Endothelial cell of umbilical vein (primary cell): ENCODE results near the gene CLIC4. TPM values are rescaled to one million over a fixed set of nuclear protein-coding genes. Genes with fewer than 3 reads are reported as not detected.

Source experiments
- BruUV-seq: library from RNA; stranded (reverse); fragments of 400-500 nt; replicated peaks from 2 replicates; lab custom pipeline; 2021; lab: Mats Ljungman, UMichigan
- CTCF ChIA-PET: fragments of 300-600, 350-600 bp; sonication (Branson Sonifier 250); formaldehyde crosslinking; loops from one replicate; lab custom pipeline; 2021; ENCODE audit warnings: antibody characterized with exemption, inconsistent platforms; lab: Charles Lee
- POLR2A ChIA-PET: fragments of 300-600, 350-600 bp; sonication (Branson Sonifier 250); formaldehyde crosslinking; loops from one replicate; lab custom pipeline; 2021; ENCODE audit warnings: antibody characterized with exemption, inconsistent platforms; lab: Charles Lee
- DNase-seq: peaks from one replicate; pipeline ENCODE4 v3.0.0-alpha.2; 2011; ENCODE audit warnings: low read depth, low spot score
- FAIRE-seq: peaks from 2 replicates; lab custom pipeline; 2011; peaks lifted over from hg19 to GRCh38; lab: Jason Lieb, UNC
- H2AFZ ChIP-seq: 2 replicates; pipeline ENCODE4 v1.6.0; 2012; ENCODE audit warnings: low read depth, low read length, control low read depth, inconsistent platforms
- H3K27ac ChIP-seq: 2 replicates; pipeline ENCODE4 v1.5.1; 2011; ENCODE audit warnings: low read depth, mild to moderate bottlenecking, control low read depth, low read length, moderate library complexity; ENCODE audit not compliant: insufficient read depth
- H3K27me3 ChIP-seq, 2 experiments: 2 replicates each; pipeline versions ENCODE4 v1.6.0 to v1.6.1; 2011; ENCODE audit warnings: low read length in 2 of 2, mixed read lengths in 1 of 2; ENCODE audit not compliant: control insufficient read depth in 2 of 2, insufficient read depth in 2 of 2
- H3K36me3 ChIP-seq, 2 experiments: 2 replicates in 1 of 2; 3 replicates in 1 of 2; pipeline ENCODE4 v1.5.1; 2011; ENCODE audit warnings: low read length in 2 of 2, mild to moderate bottlenecking in 1 of 2, moderate library complexity in 1 of 2; ENCODE audit not compliant: control insufficient read depth in 2 of 2, insufficient read depth in 2 of 2; ENCODE audit errors: extremely low read depth in 1 of 2
- H3K4me1 ChIP-seq: 3 replicates; pipeline ENCODE4 v1.5.1; 2011; ENCODE audit warnings: mild to moderate bottlenecking, low read length; ENCODE audit not compliant: control insufficient read depth, insufficient read depth; ENCODE audit errors: extremely low read depth
- H3K4me2 ChIP-seq: 2 replicates; pipeline ENCODE4 v1.6.1; 2011; ENCODE audit warnings: low read length, control low read depth, mixed read lengths; ENCODE audit not compliant: insufficient read depth
- H3K4me3 ChIP-seq, 3 experiments: fragments of 200-600 bp in 1 of 3; sonication (generic), shearing (Covaris generic) in 1 of 3; replicated peaks in 1 of 3; 2 replicates each; pipeline ENCODE4 v1.5.1; 2011 to 2016; ENCODE audit warnings: control low read depth in 3 of 3, low read length in 3 of 3, mild to moderate bottlenecking in 2 of 3, inconsistent platforms in 1 of 3, low read depth in 1 of 3, moderate library complexity in 1 of 3; ENCODE audit not compliant: insufficient read depth in 1 of 3
- H3K79me2 ChIP-seq: 2 replicates; pipeline ENCODE4 v1.6.0; 2012; ENCODE audit warnings: low read length, inconsistent platforms; ENCODE audit not compliant: control insufficient read depth, insufficient read depth
- H3K9ac ChIP-seq: replicated peaks from 2 replicates; pipeline ENCODE3; 2011; ENCODE audit warnings: low read length, control low read depth; ENCODE audit not compliant: insufficient read depth; ENCODE audit errors: extremely low read depth
- H3K9me1 ChIP-seq: replicated peaks from 3 replicates; pipeline ENCODE4 v1.6.0; 2011; ENCODE audit warnings: mild to moderate bottlenecking, low read length; ENCODE audit not compliant: control insufficient read depth, insufficient read depth; ENCODE audit errors: extremely low read depth
- H3K9me3 ChIP-seq: replicated peaks from 2 replicates; pipeline ENCODE4 v1.5.1; 2012; ENCODE audit warnings: low read length, inconsistent platforms; ENCODE audit not compliant: control insufficient read depth, insufficient read depth
- H4K20me1 ChIP-seq: replicated peaks from 2 replicates; pipeline ENCODE3; 2011; ENCODE audit warnings: mild to moderate bottlenecking, low read length; ENCODE audit not compliant: control insufficient read depth, insufficient read depth; ENCODE audit errors: extremely low read depth
- CTCF ChIP-seq, 2 donors: IDR thresholded peaks; 1 replicate in 1 of 2; 2 replicates in 1 of 2; pipeline ENCODE4 v1.5.1; 2011; ENCODE audit warnings: low read length in 2 of 2, mild to moderate bottlenecking in 2 of 2, moderate library complexity in 2 of 2, control low read depth in 1 of 2, inconsistent platforms in 1 of 2, low read depth in 1 of 2; ENCODE audit not compliant: insufficient read depth in 1 of 2; ENCODE audit errors: extremely low read depth in 1 of 2
- EZH2 ChIP-seq: IDR thresholded peaks from 2 replicates; pipeline ENCODE4 v1.6.1; 2012; ENCODE audit warnings: borderline replicate concordance, low read depth, mild to moderate bottlenecking, moderate library complexity, low read length, inconsistent platforms; ENCODE audit not compliant: severe bottlenecking
- FOS ChIP-seq: IDR thresholded peaks from 2 replicates; pipeline ENCODE4 v1.6.1; 2011; ENCODE audit warnings: mild to moderate bottlenecking, low read length, moderate library complexity, borderline replicate concordance; ENCODE audit not compliant: insufficient read depth
- GATA2 ChIP-seq: IDR thresholded peaks from 2 replicates; pipeline ENCODE4 v1.7.0; 2011; ENCODE audit warnings: low read depth, mild to moderate bottlenecking, moderate library complexity, mixed read lengths, low read length; ENCODE audit not compliant: insufficient read length, insufficient read depth
- JUN ChIP-seq: IDR thresholded peaks from 2 replicates; pipeline ENCODE4 v1.6.1; 2011; ENCODE audit warnings: borderline replicate concordance, low read depth; ENCODE audit not compliant: insufficient read length, insufficient read depth
- MAX ChIP-seq: IDR thresholded peaks from 2 replicates; pipeline ENCODE4 v1.6.1; 2011; ENCODE audit not compliant: insufficient read depth, insufficient read length
- MYC ChIP-seq: IDR thresholded peaks from one replicate; pipeline ENCODE4 v1.6.1; 2011; ENCODE audit warnings: mild to moderate bottlenecking, low read depth, low read length
- POLR2A ChIP-seq: IDR thresholded peaks from 2 replicates; pipeline ENCODE4 v1.6.1; 2012; ENCODE audit warnings: low read depth, mild to moderate bottlenecking, control low read depth, low read length
- POLR2AphosphoS5 ChIP-seq: IDR thresholded peaks from 2 replicates; pipeline ENCODE4 v1.6.1; 2012; ENCODE audit warnings: low read depth, mild to moderate bottlenecking, control low read depth, low read length, moderate library complexity; ENCODE audit not compliant: insufficient read depth
- dilution Hi-C: fragments of 300-500 bp; cut with MboI; formaldehyde crosslinking; loops from one replicate; pipeline ENCODE4 v1.15.0; 2019; ENCODE audit warnings: low sequenced_read_pairs; ENCODE audit not compliant: extremely low pct_ligation_motif_present
- intact Hi-C: fragments of 100-400 bp; cut with micrococcal nuclease; formaldehyde crosslinking; loops from one replicate; pipeline ENCODE4 v1.10.0; 2022
- polyA plus RNA-seq, 4 experiments: library from polyadenylated mRNA; depleted of rRNA in 3 of 4; stranded (reverse) in 3 of 4; unstranded in 1 of 4; fragments of >200 nt; gene quantifications; 2 replicates each; pipeline versions ENCODE4 v1.2.1 to v1.2.3, GENCODE V29; 2011 to 2012; ENCODE audit warnings: missing spikeins in 1 of 4
- total RNA-seq: library from RNA; stranded (reverse); gene quantifications from 2 replicates; pipeline ENCODE4 v1.2.3, GENCODE V29; 2021

CLIC4 gene
- total and polyA plus RNA-seq, 2 donors (not counting 3 experiments of a cell fraction or from before 2014, with no cell fraction given), result 97.5 to 330 TPM

- no peak overlapping the region for H3K9ac ChIP-seq
- no peaks in the 10 kb centered on the region for H3K79me2 ChIP-seq
- no TSS peak for BruUV-seq
- H3K4me2 ChIP-seq, result no peak overlapping the region
- intact Hi-C loops, result no loop called here
- TF ChIP-seq MYC (no peak), POLR2AphosphoS5 (no peak), EZH2 (no peak), MAX (no peak), CTCF (IDR thresholded peaks at IDR 0.05; ENCODE audit: extremely low read depth in 1 of 2, insufficient read depth in 1 of 2, low read depth in 1 of 2, low read length in 2 of 2) (no peak), JUN (no peak), FOS (no peak), GATA2 (no peak), POLR2A (no peak)
- H3K4me1 ChIP-seq, result peaks cover 5% of the 10 kb centered on the region
- CTCF ChIA-PET, result interaction anchor here (1.2 to 1.4 kb wide), 3 partner anchors 12 to 64 kb away, joined by 3 to 4 read pairs (median 3); no protein-coding TSS in a partner anchor
- H4K20me1 ChIP-seq, result no peaks in the 10 kb centered on the region
- no peak for FAIRE-seq
- dilution Hi-C loops, result no loop called here
- no peak overlapping the region for H3K27ac ChIP-seq
- POLR2A ChIA-PET, result no interaction called here
- H3K9me3 ChIP-seq, result no peaks in the 10 kb centered on the region
- H3K27me3 ChIP-seq, result peaks cover 0 to 9% of the 10 kb centered on the region in 2 experiments
- no peak overlapping the region for H2AFZ ChIP-seq
- no peaks in the 10 kb centered on the region for H3K36me3 ChIP-seq
- no peak for DNase-seq
- no peak overlapping the region for H3K4me3 ChIP-seq
- H3K9me1 ChIP-seq, result no peaks in the 10 kb centered on the region
These were observed 117.7 kb downstream of the CLIC4 start for GRCh38 chr1:24862775-24863483.
